COLO668 (cell line): ENCODE results near the gene C1QL3.
A peak's percentile ranks its signal among the peaks of the same experiment; 100 is the strongest.

Source experiments
- DNase-seq: peaks from one replicate; lab custom pipeline; 2025; ENCODE audit not compliant: unreplicated experiment; lab: John Stamatoyannopoulos, UW

C1QL3 gene

DNA sequence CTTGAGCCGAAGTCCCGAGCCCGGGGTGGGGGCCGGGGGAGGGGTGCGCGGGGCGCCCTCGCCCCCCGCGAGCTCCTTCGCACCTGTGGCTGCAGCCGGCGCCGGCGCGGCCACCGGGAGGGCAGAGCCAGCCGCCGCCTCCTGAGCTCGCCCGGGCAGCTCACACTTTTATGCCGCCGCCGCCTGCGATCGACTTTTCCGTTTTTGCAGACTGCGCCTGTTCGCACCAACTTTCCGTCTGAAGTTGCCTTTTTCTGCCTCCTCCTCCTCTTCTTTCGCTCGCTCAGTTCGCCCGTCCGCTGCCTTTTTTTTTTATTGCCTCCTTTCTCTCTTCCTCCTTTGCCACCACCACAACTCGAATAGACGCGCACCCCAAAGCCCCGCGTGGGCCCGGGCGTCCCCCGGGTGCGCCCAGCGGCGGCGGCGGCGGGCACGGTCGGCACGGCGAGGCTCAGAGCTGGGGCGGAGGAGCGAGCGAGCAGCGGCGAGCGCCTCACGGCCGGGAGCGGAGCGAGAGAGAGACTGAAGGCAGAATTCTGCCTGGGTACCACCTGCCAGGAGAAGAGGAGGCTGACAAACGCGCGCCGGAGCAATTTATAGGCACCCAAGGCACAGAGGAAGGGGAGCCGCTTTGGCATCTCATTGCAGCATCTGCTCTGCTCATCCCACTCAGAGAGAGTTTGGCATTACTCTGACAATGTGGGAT is at the start of gene C1QL3:
C1QL3 (minus strand) TSS at position 569 of the 706 bp plus-strand sequence. CDS start 814 bp downstream, outside the sequence.
- DNase-seq, result peak; percentile 46

DNA sequence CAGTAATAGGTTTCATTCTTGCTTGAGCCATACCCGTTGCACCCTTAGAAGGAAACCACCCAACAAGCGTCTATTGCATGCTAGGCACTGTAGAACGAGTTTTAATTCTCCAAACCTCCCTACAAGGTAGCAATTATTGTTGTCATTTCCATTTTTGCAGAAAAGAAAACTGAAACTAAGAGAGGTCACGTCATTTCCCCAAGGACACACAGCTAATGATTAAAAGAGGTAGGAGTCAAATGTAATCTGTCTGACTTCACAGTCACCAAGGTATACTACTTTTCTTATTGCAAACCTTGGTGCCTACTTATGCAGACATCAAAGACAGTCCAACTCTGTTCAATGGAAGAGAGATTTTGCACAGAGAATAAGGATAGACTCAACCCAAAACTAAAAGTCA is 49.1 kb upstream of the C1QL3 start:
- DNase-seq, result no peak

DNA sequence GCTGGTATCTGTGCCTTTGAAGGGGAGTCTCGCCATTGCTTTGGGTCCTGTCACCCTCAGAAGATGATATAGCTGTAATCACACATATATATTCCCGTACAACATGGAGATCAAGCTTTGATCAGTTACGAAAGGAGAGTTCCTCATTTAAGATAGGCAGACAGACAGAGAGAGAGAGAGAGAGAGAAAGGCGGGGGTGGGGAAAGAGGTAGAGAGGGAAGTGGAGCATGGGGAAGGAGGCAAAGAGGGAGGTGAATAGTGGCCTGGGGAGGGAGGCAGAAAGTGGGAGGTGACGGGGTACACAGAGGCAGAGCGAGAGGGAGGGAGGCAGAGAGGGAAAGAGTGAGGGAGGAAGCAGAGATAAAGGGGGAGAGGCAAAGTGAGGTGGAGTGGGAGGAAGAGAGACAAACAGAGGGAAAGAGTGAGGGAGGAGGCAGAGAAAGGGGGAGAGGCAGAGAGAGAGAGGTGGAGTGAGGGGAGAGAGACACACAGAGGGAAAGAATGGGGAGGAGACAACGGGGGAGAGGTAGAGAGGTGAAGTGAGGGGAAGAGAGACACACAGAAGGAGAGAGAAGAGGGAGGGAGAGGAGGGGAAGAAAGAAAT is 44.6 kb upstream of the C1QL3 start:
- no peak for DNase-seq

DNA sequence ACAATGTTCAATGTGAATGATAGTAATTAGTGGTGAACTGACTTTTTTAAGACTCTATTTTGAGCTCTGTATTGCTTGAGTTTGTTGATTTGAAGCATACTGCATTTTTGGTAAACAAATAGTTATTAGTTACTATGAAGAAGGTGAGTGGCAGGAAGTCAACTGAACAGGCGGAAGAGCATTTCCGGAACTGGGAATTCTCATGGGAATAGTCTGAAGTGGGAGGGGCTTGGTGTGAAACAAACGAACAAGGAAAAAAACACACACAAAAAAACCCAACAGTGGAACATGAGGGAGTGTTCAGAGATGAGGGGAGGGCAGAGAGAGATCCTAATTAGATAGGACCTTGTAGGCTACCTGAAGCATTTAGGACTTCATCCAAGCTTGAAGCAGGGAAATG is 43.9 kb upstream of the C1QL3 start:
- no peak for DNase-seq

DNA sequence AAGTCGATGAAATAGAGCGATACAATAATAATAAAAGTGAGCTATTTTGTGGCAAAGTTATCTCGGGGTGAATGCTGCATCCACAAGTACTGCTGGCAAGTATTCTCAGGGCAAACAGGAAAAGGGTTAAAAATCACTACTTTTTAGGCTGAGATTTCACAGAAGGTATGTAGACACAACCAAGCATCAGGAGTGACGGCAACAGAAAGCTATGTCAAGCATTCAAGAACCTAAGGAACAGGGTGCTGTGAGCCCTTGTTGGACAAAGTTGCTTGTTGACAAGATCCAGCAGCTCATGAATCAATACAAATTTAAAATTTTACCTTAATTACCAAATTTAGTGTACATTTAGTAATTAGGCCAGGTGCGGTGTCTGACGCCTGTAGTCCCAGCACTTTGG is 41.2 kb upstream of the C1QL3 start:
- no peak for DNase-seq

DNA sequence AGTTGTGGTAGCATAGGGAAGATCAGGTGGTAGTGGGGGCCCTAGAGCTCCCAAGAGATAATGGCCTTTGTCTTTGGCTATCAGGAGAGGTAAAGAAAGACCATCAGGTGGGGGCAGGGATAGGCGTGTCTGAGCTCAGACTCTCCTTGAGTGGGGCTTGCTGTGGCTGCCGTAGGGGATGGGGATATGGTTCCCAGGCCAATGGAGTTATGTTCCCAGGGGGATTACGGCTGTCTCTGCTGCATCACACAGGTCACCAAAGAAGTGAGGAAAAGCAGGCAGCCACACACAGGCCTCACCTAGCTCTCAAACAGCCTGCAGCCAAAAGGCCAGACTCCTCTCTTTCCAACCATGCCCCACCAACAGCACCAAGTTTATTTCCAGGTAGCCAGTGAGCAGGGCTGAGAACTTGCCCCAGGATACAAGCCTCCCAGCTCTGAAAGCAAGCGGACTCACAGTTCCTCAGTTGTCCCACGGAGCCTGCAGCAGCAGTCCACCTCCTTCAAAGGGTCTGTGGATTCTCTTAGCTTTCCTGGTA is 37.6 kb upstream of the C1QL3 start:
- no peak for DNase-seq

DNA sequence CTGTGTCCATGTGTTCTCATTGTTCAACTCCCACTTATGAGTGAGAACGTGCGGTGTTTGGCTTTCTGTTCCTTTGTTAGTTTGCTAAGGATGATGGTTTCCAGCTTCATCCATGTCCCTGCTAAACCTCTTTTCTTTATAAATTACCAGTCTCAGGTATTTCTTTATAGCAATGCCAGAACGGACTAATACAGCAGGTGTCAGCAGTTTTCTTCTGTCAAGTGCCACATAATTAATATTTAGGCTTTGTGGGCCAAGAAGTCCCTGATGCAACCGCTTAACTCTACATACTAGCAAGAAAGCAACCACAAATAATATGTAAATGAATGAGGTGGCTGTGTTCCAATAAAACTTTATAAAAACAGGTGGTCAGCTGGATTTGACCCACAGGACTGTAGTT is 26.3 kb upstream of the C1QL3 start:
- no peak for DNase-seq

DNA sequence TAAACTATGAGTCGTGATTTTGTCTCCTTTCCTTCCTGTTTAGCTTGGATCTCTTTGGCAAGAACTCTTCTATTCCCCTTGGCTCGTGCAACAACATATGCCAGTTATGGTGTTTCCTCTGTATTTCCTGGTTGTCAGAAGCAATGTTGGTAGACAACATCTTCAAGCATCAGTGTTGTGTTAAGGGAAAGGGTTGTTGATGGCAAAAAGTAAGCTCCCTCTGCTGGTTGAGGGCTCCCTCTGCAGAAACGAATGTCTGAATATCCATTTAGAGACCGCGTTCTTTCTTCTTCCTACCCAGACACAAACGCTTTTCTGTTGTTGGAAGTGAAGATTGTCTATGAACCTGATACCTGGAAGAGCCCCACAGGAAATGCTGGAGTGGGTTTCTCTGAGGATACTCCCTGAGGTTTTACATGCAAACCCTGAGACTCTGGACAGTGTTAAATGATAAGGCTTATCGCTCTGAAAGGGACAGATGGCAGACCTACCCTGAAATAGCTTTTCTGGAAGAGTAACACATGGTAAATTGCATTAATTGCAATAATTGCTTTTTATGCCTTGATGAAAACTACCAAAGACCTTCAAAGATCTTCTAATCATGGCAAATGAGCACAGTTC is 23.5 kb upstream of the C1QL3 start:
- DNase-seq, result no peak

DNA sequence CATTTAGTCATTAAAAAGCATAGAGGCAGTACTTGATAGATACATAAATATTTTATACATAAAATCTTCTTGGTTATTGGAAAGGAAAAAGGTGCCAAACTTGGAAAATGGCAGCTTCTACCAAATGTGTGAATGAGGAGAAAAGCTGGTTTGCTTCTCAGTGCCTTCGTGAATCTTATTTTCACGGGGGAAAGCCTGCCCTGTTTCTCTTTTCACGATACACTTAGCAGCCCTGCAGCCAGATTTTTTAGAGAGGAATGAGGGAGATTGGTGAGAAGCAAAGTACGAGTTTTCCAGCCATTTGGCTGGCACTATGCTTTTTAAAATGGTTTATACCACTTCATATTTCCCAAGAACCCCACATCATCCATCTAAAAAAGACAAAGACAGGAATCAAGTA is 22.9 kb upstream of the C1QL3 start:
- DNase-seq, result no peak

DNA sequence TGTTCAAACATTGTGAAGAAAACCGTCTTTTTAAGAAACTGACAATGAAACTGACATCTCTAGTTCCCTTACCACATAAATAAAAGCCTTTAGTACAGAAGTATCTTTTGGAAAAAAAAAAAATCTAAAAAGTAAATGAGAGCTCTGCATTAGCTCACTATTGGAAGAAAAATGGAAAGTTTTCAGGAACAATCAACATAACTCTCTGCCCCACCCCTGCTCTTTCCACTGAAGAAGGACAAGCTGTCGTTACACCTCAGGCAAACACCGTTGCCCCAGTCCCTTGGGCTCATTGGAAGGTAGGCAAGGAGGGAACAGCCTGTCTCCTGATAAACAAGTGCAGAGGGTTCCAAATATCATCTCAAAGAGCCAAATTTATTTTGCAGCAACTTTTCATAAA is 22.4 kb upstream of the C1QL3 start:
- no peak for DNase-seq

DNA sequence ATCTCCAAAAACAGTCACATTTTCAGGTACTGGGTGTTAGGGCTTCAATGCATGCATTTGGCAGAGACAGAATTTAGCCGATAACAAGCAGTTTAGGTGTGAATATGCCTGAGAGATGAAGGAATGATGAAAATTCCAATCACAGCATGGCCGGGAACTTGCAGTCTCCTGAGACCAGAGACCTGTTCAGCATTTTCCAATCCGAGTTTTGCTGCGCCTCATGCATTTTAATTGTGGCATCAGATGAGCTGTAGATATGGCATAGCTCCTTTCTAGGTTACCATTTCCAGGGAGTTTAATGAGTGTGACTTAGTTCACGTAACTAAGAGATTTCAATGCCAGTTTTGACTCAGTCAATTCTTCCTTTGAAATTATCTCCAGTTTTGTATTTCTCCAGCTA is 14.5 kb upstream of the C1QL3 start:
- DNase-seq, result no peak

DNA sequence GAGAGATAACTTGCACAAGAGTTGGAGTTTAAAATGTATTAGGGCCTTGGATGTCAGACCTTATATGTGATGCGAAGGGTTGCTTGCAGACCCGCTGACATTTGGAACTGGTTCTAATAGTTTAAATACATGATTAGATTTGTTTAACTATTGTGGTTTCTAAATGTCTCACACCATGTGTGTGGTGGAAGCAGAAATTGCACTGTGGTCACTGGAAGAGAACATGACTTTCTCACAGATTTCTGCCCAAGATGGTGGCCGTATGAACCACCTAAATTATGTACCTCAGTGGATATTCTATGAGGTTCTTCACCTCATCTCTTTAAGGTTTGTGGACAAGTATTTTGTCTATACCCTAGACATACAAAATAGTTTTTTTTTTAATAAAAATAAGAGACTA is 8.2 kb upstream of the C1QL3 start:
- DNase-seq, result no peak

DNA sequence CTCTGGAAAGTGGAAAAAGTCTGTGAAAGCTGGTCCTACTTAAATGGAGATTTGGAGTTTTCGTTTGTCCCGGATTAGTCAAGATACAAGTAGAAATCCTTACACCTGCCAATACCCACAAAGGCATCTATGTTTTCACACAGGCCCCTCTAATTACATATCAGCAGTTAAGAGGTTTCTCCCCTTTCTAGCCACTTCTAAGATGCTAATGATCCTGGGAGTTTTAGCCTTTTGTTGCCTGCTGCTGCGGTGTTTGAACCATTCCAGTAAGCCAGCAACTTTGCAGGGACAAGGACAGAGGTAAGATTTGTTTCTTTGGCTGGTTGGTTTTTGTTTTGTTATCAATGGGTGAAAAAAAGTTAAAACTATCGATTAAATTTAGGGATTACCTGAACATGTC is 5.8 kb upstream of the C1QL3 start:
- no peak for DNase-seq

DNA sequence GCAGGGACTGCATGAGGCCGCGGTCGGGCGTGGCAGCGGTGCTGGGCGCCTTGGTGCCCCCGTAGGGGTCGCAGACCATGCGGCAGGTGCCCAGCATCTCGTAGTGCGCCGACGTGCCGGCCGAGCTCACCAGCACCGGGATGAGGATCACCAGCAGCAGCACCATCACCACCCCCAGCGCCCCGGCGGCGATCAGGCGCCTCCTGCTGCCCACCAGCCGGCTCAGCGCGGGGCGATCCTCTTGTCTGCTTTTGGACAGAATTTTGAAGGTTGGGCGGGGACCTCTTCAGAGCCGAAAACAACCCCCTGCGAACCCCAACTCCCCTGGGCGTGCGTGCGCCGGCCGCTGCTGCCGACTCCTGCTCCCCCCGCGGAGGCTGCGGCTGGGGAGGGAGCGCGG is 779 bp downstream of the C1QL3 start:
- peak; percentile 47 for DNase-seq

DNA sequence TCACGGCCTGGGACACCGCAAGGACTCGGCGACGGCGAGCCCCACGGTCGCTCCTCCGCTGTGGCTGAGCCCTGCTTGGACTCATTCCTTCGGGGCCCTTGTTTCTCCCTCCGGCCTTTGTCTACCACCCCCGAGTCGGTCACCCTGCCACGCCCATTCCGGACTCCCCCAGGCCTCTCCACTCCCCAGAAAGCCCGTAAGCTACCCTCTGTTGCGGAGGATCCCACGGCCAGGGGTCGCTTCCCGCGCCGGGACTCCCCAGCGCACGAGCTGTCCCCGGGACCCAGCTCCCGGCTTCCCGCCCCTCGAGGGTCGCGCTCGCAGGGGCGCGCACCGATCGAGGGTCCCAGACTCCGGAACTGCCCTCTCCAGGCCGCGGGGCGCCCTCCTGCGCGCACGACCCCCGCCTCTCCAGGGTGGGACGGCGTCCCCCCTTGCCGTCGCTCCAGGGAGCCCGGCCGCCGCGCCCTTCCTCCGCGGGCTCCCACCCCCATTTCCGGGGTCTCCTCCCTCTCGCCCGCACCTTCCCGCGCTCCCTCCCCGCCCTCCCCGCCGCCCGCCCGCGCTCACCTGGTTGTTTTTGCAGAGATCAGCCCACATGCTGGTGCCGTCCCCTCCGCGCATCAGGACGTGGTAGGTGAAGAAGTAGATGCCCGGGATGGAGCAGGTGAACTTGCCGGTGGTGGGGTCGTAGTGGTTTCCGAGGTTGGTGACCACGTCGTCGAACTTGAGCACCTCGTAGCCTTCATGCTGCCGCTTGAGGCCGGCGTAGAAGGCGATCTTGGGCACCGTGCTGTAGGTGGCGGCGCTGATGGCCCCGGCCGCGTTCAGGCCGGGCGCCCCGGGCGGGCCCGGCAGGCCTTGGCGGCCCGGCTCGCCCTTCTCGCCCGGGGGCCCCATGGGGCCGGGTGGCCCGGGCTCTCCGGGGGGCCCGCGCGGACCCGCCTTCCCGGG is 1.5 kb downstream of the C1QL3 start:
- DNase-seq, result no peak

DNA sequence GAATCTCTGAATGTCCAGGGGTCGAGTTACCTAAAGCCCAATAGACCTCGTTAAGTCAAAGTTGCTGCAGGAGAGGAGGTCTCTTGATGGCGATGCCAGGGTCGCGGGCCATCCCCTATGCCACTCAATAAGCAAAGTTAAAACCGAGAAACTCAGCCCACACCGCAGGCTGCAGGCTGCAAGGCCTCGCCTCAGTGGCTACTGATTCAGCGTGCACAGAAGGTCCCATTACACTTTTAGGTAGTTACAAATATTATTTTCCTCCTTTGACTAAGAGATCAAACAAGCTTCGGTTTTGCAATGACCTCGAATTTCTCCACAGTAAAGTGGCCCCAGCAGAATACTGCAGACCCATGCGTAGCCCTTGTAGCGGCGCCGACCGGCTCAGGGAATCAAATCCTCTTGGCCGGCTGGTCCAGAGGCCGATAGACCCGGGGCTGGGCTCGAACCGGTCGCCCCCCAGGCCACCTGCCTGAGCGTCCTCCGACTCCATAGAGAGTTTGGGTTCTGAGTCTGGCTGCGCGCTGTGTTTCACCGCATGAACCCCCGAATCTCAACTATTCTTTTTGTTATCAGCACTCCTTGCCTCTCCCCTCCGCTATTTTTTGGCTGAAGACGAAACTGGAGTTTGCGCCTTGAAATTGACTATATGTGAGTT is 2.3 kb downstream of the C1QL3 start:
- no peak for DNase-seq

DNA sequence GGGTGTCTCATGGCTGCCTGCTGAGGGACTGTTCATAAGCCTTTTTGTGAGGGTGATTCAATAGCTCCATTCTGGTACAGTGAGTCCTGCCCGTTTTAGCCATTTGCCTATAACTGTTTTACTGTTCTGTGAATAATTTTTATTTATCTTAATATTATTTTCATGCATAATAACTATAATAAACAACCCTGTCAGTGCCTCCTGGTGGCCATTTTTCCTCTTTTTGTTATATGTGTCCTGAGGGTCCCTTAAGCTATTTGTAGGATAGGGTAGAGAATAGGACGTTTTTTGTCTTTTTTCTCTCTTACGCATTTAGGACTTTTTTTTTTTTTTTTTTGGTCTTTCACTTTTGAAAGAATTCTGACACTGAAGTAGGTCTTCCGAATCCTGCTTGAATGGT is 2.9 kb downstream of the C1QL3 start:
- no peak for DNase-seq

DNA sequence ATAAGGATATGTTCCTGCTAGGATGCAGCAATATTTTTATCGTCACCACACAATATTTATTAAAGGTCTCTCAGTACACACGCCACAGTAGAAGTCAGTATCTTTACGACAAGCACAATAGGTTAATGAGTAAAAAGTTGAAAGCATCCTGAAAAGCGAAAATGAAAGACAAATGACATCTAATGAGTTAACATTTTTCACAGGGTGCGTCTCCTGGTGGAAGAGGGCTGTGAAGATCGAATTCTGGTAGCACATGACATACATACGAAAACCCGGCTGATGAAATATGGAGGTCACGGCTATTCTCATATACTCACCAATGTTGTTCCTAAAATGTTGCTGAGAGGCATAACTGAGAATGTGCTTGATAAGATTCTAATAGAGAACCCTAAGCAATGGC is 10.8 kb downstream of the C1QL3 start:
- no peak for DNase-seq

DNA sequence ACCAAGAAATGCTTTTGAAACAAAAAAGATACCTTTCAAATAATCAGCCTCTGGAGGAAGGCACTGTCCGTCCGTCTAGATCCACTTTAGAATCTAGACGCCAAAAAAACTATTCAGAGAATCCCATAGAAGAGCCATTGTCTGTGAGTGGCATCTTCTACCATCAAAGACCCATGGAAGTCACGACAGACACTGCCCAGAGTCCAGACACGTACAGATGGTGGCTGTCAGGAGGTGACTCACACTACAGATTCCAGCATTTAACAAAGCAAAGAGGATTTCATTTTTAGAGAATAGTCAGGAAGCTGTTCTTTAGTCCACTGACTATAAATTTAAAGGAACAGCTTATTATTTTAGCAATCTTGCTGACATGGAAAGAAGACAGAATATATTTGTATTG is 11.7 kb downstream of the C1QL3 start:
- no peak for DNase-seq

DNA sequence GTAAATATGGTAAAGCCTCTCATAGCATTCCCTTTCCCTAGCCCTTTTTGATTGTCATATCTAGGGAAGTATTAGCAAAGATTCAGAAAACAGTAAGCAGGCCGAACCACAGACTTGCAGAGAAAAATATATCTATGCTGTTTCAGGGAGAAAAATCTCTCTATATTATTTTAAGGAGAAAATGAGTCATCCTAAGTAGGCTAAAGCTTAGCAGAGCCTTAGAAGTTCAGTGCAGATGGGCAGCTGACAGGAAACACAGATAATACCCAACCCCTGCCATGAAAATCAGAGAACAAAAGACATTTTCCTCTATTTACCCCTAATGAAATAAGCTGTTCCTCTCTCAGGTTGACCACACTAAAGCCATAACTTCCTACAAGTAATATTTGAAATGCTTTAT is 16.5 kb downstream of the C1QL3 start:
- no peak for DNase-seq

DNA sequence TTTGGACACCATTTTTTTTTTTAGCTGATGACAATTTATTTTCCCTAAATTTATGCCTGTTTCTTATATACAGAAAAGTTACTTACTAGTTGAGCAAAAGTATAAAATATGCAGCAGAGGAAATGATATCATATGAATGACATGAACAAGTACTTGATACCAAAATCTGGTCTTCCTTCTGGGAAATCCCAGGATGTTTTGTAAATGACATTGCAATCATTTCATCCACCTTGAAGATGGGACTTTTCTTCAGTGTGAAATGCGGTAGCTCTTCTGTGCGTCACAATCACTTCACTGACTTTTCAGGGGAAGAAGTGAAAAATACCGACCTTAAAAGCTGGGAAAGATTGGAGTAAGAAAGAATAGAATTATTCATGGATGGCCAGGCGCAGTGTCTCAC is 23.8 kb downstream of the C1QL3 start:
- DNase-seq, result no peak
